CD14-positive monocyte (primary cell): ENCODE data around the gene SRC. TPM values are rescaled to one million over a fixed set of nuclear protein-coding genes. Genes with fewer than 3 reads are reported as not detected.

Experiments used
- DNase-seq, 3 donors: peaks; one replicate each; pipeline ENCODE4 v3.0.0-alpha.2; 2011 to 2022
- H2AFZ ChIP-seq: 2 replicates; pipeline ENCODE4 v1.6.0; 2012; ENCODE audit warnings: mild to moderate bottlenecking, low read depth, low read length, inconsistent platforms; ENCODE audit not compliant: insufficient read depth, poor library complexity, severe bottlenecking
- H3K27ac ChIP-seq, 2 donors: 1 replicate in 1 of 2; 2 replicates in 1 of 2; pipeline ENCODE4 v1.5.1; 2012 to 2013; ENCODE audit warnings: low read length in 2 of 2, control low read depth in 1 of 2, inconsistent platforms in 1 of 2, low read depth in 1 of 2, mild to moderate bottlenecking in 1 of 2
- H3K27me3 ChIP-seq, 2 donors: one replicate each; pipeline versions ENCODE4 v1.6.0 to v1.6.1; 2011 to 2013; ENCODE audit warnings: low read length in 2 of 2; ENCODE audit not compliant: control insufficient read depth in 2 of 2, insufficient read depth in 2 of 2
- H3K36me3 ChIP-seq, 2 donors: replicated peaks in 1 of 2; 1 replicate in 1 of 2; 2 replicates in 1 of 2; pipeline versions ENCODE4 v1.5.1 to v1.6.1; 2012 to 2013; ENCODE audit warnings: low read length in 2 of 2, control low read depth in 1 of 2, inconsistent platforms in 1 of 2, mild to moderate bottlenecking in 1 of 2; ENCODE audit not compliant: insufficient read depth in 2 of 2, control insufficient read depth in 1 of 2
- H3K4me1 ChIP-seq, 2 donors: 1 replicate in 1 of 2; 2 replicates in 1 of 2; pipeline versions ENCODE4 v1.5.1 to v1.6.1; 2012 to 2013; ENCODE audit warnings: low read length in 2 of 2, control low read depth in 1 of 2, inconsistent platforms in 1 of 2, mild to moderate bottlenecking in 1 of 2, moderate library complexity in 1 of 2; ENCODE audit not compliant: insufficient read depth in 2 of 2, control insufficient read depth in 1 of 2
- H3K4me2 ChIP-seq: replicated peaks from 2 replicates; pipeline ENCODE3; 2012; ENCODE audit warnings: low read length, moderate library complexity, mild to moderate bottlenecking; ENCODE audit not compliant: poor library complexity, severe bottlenecking; ENCODE audit errors: extremely low read depth
- H3K4me3 ChIP-seq, 3 experiments: fragments of 200-600 bp in 1 of 3; sonication (generic) in 1 of 3; replicated peaks in 1 of 3; 1 replicate in 2 of 3; 2 replicates in 1 of 3; pipeline ENCODE4 v1.5.1; 2011 to 2013; ENCODE audit warnings: low read length in 3 of 3, mild to moderate bottlenecking in 3 of 3, control low read depth in 2 of 3, low read depth in 2 of 3, inconsistent platforms in 1 of 3, moderate library complexity in 1 of 3
- H3K79me2 ChIP-seq: 2 replicates; pipeline ENCODE4 v1.6.0; 2012; ENCODE audit warnings: mild to moderate bottlenecking, control low read depth, inconsistent platforms, low read length, moderate library complexity; ENCODE audit not compliant: insufficient read depth
- H3K9ac ChIP-seq: 2 replicates; pipeline ENCODE4 v1.6.0; 2017; ENCODE audit warnings: low read length, mild to moderate bottlenecking; ENCODE audit not compliant: insufficient read depth, poor library complexity, severe bottlenecking
- H3K9me3 ChIP-seq, 2 donors: replicated peaks in 1 of 2; 1 replicate in 1 of 2; 2 replicates in 1 of 2; pipeline versions ENCODE4 v1.5.1 to v1.6.1; 2012 to 2013; ENCODE audit warnings: low read length in 2 of 2, control low read depth in 1 of 2; ENCODE audit not compliant: control insufficient read depth in 1 of 2, insufficient read depth in 1 of 2
- H4K20me1 ChIP-seq: 2 replicates; pipeline ENCODE4 v1.6.0; 2012; ENCODE audit warnings: mild to moderate bottlenecking, low read length, control low read depth, moderate library complexity; ENCODE audit not compliant: insufficient read depth
- H3K27ac Mint-ChIP-seq, 7 donors: one replicate each; pipeline ENCODE4 v1.8.0; 2020; ENCODE audit warnings: mild to moderate bottlenecking in 7 of 7, mixed read lengths in 7 of 7, moderate library complexity in 6 of 7, inconsistent platforms in 2 of 7
- H3K27me3 Mint-ChIP-seq, 3 donors: one replicate each; pipeline ENCODE4 v1.8.0; 2021 to 2022; ENCODE audit warnings: low read depth in 3 of 3, mild to moderate bottlenecking in 3 of 3, mixed read lengths in 3 of 3, moderate library complexity in 3 of 3, inconsistent platforms in 1 of 3
- H3K36me3 Mint-ChIP-seq, 2 donors: one replicate each; pipeline ENCODE4 v1.8.0; 2020; ENCODE audit warnings: mixed read lengths in 2 of 2, inconsistent platforms in 1 of 2, mild to moderate bottlenecking in 1 of 2
- H3K4me1 Mint-ChIP-seq: one replicate; pipeline ENCODE4 v1.8.0; 2020; ENCODE audit warnings: mild to moderate bottlenecking, mixed read lengths
- H3K4me3 Mint-ChIP-seq, 2 donors: one replicate each; pipeline ENCODE4 v1.8.0; 2020; ENCODE audit warnings: mild to moderate bottlenecking in 2 of 2, mixed read lengths in 2 of 2, moderate library complexity in 1 of 2
- H3K9me3 Mint-ChIP-seq, 7 donors: one replicate each; pipeline ENCODE4 v1.8.0; 2020 to 2022; ENCODE audit warnings: mixed read lengths in 7 of 7, mild to moderate bottlenecking in 6 of 7, moderate library complexity in 6 of 7, inconsistent platforms in 2 of 7
- CTCF ChIP-seq: fragments of 200-600 bp; IDR thresholded peaks from one replicate; pipeline ENCODE4 v1.8.0; 2022; ENCODE audit warnings: antibody characterized with exemption, mild to moderate bottlenecking
- WGBS: methylation state at CpG from one replicate; pipeline ENCODE4 v1.1.5; 2013; ENCODE audit warnings: missing lambda C conversion rate; ENCODE audit not compliant: insufficient coverage; 5-methylcytosine and 5-hydroxymethylcytosine counted together
- intact Hi-C, 2 donors: fragments of 100-400 bp; cut with micrococcal nuclease; formaldehyde crosslinking; loops; one replicate each; pipeline versions ENCODE4 v1.15.0 to v1.15.1; 2023
- polyA plus RNA-seq, 3 donors: library from polyadenylated mRNA; depleted of rRNA in 1 of 3; unstranded in 2 of 3; stranded (reverse) in 1 of 3; fragments of 300-500 nt in 2 of 3; fragments of >200 nt in 1 of 3; fragmentation: Illumina TruSeq in 2 of 3; gene quantifications; 1 replicate in 2 of 3; 2 replicates in 1 of 3; pipeline ENCODE4 v1.2.3, GENCODE V29; 2012 to 2021

SRC gene
- polyA plus RNA-seq, 3 donors = 4.9 to 55.1 (median 6.8) TPM

- H3K4me1 Mint-ChIP-seq = no peaks in the 10 kb centered on the region
- H3K4me3 ChIP-seq = no peak overlapping the region
- DNase-seq = no peak
- no peaks in the 10 kb centered on the region for H3K36me3 Mint-ChIP-seq
- H3K9me3 Mint-ChIP-seq = no peaks in the 10 kb centered on the region
- no peak for TF ChIP-seq CTCF
- H3K27ac ChIP-seq = no peak overlapping the region
- H3K9ac ChIP-seq = no peak overlapping the region
- intact Hi-C loops = no loop called here
- H3K4me2 ChIP-seq = no peak overlapping the region
- no peak overlapping the region for H3K27ac Mint-ChIP-seq
- no peaks in the 10 kb centered on the region for H4K20me1 ChIP-seq
- H3K9me3 ChIP-seq = no peaks in the 10 kb centered on the region
- no peaks in the 10 kb centered on the region for H3K79me2 ChIP-seq
- WGBS = 97% methylated on average over 12 of the region's 12 CpGs
- no peaks in the 10 kb centered on the region for H3K36me3 ChIP-seq
- peaks cover 6 to 18% of the 10 kb centered on the region in 2 donors for H3K27me3 ChIP-seq
- no peak overlapping the region for H2AFZ ChIP-seq
- no peak overlapping the region for H3K4me3 Mint-ChIP-seq
- H3K4me1 ChIP-seq = peaks cover 9 to 10% of the 10 kb centered on the region in 2 donors
- peaks cover 0 to 2% (median under 1%) of the 10 kb centered on the region in 3 donors for H3K27me3 Mint-ChIP-seq
Measured at GRCh38 chr20:37431786-37432185, 85.8 kb downstream of the SRC start.

GRCh38 chr20:37432606-37433005 is 86.7 kb downstream of the SRC start:
- Histone ChIP-seq H3K79me2 (no peaks in the 10 kb centered on the region), H3K9ac (no peak overlapping the region), H3K4me2 (no peak overlapping the region), H3K4me3 (no peak overlapping the region), H2AFZ (no peak overlapping the region), H3K4me1 (peaks cover 9 to 10% of the 10 kb centered on the region in 2 donors), H3K27me3 (peaks cover 6 to 15% of the 10 kb centered on the region in 2 donors), H3K9me3 (no peaks in the 10 kb centered on the region), H3K36me3 (no peaks in the 10 kb centered on the region), H3K27ac (no peak overlapping the region), H4K20me1 (no peaks in the 10 kb centered on the region)
- Mint-ChIP-seq H3K27me3 (peaks cover 0 to 3% (median 1%) of the 10 kb centered on the region in 3 donors), H3K9me3 (no peaks in the 10 kb centered on the region), H3K4me3 (no peak overlapping the region), H3K27ac (no peak overlapping the region), H3K4me1 (no peaks in the 10 kb centered on the region), H3K36me3 (no peaks in the 10 kb centered on the region)
- DNase-seq = no peak
- 79% methylated on average over 1 of the region's 1 CpG for WGBS
- TF ChIP-seq CTCF = no peak
- intact Hi-C loops = no loop called here
